HG02840 (cell line): ENCODE measurements around the gene MME.

Experiments used
- ATAC-seq: cut with Tn5 transposase; IDR thresholded peaks from one replicate; pipeline ENCODE4 v1.9.1; 2021; ENCODE audit warnings: mild to moderate bottlenecking, moderate library complexity, moderate number of reproducible peaks; ENCODE audit not compliant: unreplicated experiment, low FRiP score

MME gene

DNA sequence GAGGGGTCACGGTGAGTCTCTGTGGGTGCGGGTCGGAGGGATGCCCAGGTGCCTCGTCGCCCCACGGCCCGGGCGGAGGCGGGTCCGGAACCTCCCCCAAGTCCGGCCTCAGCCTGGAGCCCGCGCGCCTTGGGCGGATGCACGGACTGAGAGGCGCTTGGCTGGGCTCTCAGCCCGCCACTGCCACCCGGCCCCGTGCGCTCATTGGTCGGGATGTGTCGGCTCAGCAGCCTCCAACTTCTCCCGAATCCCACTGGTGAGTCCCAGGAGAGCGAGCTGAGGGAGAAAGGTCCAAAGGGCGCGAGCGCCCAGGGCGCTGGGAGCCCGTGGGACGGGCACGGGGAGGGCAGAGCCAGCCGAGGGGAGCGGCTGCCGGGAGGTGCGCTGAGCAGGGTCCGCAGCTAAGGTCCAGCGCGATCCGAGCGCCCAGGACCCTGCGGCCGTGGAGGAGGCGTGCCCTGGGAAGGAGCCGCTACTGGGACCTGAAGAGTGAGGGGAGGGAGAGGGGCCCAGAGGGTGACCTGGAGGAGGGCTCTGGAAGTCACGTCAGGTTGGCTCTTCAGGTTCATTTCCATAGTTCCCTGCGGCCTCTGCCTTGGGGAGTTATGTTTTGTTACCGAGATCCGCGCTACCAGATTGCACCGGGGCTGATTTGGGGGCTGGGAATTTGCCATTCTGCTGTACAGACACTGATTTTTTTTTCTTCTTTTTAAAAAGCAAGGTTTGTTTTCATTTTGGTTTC lies at the start of gene MME:
Gene MME, plus strand, starts transcription at position 574 of the 742 bp plus-strand sequence. CDS start 3,849 bp downstream, outside the sequence.
- no peak for ATAC-seq

DNA sequence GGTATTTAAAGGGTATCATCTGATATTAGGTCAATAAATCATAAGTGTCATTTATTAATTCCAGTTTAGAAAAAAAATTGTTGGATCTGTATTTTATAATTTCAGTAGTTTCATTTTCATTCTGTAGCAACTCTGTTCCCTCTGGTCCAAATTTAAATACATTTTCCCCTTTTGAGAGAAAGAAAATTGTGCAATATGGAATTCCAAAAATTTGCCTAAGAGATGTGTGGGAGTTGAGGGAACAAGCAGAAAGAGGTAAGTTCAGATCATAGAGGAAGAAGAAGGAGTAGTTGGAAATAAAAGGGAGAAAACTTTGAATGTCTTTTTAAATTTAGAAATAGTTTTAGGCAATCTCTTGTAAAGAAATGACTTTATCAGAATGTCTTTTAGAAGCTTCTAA lies 48.9 kb upstream of the MME start:
- no peak for ATAC-seq

DNA sequence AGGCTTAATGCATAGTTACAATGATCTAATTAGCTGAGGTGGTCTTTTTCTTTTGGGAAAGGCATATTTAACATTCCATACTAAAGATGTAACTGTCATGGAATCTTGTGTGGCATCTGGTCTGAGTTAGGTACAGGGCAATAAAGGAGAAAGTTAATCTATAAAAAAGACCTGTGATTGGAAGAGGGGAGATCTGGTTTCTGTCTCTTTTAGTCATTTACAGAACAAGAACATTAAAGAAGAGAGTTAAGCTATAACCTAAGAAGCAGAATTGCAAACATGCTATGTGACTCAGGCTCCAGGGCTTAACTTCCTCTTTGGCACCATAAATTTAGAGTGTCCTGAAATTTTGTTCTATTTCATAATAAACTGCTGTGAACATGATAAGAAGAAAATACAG lies 47.2 kb upstream of the MME start:
- no peak for ATAC-seq

DNA sequence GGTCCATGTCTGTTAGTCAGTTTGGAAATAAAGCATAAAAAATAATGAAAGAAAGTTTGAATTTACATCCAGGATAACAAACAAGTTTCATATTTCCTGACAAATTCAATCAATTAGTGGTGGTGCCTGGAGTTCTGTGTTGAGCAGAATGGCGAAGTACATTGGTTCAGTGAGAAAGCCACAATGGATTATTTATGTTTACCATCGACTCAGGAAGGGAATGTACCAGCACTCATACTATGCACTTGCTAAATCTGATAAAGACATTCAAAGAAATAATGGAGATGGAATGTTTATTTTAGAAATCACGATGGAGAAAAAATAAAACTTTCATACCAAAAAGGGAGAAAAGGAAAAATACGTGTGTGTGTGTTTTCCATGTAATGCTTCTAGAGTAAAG lies 45.3 kb upstream of the MME start:
- no peak for ATAC-seq

DNA sequence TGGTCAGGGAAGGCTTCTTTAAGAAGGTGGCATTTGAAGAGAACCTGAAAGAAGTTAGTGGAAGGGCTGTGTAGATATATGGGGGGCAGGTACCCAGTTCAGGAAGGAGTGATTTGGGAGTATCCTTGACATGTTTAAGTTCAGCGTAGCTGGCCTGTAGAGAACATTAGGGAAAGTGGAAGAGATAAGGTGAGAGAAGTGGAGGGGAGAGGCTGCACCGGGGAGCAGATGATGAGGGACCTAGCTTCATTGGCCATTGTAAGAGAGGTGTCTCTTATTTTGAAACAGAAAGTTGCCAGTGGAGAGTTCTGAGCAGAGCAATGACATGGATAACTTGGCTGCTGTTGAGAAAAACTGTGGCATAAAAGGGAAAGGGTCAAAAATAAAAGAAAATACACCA lies 44.6 kb upstream of the MME start:
- no peak for ATAC-seq

DNA sequence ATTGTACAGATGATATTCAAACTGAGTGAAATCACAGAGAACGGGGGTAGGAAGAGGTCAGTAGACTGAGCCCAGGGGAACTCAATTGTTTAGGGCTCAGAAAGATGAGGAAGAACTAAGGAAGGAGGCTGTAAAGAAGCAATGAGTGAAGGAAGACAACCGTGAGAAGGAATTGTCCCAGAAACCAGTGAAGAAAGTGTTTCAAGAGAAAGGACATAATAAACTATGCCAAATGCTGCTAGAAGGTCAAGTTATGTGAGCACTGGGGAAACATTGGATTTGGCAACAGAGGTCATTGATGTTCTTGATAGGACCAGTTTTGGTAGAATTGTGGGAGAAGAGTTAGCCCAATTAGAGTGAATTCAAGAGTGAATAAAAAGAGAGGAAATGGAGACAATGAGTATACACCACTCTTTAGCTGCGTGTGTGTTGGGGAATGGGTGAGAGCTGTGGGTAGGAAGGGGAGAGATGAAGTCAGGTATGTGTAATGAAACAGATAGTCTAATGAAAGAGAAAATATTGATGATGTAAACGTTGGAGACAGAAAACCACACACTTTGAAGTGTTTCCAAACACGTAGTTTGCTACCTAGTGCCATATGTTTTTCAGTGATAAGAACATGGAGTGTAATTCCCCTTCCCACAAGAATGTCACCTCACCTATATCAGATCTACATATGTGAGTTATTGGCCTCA lies 42.5 kb upstream of the MME start:
- no peak for ATAC-seq

DNA sequence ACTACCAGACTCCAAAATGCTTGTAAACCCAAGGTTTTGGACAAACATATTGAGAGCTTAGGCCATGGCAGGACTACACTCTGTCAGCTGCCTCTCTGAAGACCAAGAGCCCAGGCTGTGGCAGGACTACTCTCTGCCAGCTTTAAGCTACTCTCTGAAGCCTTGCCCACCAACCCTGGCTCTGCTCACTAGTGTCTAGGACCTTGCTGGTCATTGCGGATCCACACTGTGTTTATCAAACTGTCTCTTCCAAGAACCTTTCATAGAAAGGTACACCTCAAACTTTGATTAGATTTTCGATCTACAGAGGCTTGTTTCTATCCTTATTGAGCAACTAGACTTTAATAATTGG lies 41.9 kb upstream of the MME start:
- no peak for ATAC-seq

DNA sequence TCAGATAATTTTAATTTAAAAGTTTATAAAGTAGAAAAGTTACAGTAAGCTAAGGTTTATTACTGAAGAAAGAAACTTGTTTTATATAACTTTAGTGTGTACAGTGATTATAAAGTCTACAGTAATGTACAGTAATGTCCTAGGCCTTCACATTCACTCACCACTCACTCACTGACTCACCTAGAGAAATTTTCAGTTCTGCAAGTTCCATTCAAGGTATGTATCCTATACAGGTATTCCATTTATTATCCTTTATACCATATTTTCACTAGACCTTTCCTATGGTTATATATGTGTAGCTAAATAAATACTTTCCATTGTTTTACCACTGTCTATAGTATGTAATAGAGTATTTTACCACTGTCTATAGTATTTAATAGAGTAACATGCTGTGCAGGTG lies 33.2 kb upstream of the MME start:
- ATAC-seq, result no peak

DNA sequence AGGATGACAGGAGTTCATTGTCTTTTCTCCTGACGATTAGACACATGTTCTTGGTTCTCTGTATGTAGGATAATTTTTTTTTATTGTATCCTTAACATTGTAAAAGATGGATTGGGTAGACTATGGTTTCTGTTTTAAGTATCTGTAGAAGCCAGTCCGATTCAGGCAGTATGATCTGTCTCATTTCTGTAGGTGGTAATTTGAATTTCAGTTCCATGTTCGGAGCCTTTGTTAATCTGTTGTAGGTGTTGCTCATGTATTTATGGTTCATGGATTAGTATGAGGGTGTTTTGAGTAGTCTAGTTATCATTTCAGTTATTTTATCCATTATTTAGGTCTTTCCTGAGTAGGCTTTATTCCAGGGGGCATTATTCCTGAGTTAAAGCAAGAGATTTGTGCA lies 32.4 kb upstream of the MME start:
- no peak for ATAC-seq

DNA sequence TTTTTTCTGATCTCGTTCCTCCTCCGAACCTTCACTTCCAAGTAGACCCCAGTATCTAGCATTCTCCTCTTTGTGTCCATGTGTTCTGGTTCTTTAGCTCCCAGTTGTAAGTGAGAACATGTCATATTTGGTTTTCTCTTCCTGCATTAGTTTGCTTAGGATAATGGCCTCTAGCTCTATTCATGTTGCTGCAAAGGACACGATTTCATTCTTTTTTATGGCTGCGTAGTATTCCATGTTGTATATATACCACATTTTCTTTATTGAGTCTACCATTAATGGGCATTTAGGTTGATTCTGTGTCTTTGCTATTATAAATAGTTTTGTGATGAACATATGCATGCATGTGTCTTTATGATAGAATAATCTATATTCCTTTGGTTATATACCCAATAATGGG lies 30.2 kb upstream of the MME start:
- ATAC-seq, result no peak

DNA sequence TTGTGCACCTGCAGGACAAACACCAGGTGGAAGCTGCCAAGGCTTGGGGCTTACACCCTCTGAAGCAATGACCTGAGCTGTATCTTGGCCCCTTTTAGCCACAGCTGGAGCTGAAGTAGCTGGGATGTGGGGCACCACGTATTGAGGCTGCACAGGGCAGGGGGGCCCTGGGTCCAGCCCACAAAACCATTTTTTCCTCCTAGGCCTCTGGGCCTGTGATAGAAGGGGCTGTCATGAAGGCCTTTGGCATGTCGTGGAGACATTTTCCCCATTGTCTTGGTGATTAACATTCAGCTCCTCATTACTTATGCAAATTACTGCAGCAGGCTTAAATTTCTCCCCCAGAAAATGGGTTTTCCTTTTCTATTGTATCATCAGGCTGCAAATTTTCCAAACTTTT lies 27.6 kb upstream of the MME start:
- no peak for ATAC-seq

DNA sequence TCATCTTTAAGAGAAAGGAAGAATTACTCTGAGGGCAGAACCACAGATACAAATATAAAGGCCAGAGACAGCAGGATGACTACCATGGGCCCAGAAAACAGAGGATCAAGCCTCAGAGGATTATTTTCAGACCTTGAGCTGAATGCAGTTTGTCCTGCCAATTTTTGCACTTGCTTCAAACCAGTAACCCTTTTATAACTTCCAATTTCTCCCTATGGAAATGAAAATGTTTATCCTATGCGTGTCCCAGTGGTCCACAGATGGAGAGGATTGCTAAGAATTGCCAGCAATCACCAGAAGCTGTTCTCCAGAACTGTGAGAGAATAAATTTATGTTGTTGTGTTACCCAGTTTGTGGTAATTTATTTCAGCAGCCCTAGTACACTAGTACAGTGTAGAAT lies 26.4 kb upstream of the MME start:
- no peak for ATAC-seq

DNA sequence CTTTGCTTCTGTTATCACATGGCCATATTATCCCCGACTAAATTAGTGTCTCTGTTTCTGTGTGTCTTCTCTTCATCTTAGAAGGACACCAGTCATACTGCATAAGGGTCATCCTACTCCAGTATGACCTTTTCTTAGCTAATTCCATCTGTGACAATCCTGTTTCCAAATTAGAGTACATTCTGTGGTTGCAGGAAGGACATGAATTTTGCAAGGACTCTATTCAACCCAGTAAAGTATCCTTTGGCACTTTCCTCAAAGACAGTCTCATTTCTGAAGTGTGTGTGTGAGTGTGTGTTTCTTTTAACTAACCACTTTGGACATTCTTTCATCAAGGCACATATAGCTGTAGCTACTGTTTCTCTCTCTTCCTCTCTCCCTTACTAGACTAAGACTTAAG lies 15.2 kb upstream of the MME start:
- ATAC-seq, result no peak

DNA sequence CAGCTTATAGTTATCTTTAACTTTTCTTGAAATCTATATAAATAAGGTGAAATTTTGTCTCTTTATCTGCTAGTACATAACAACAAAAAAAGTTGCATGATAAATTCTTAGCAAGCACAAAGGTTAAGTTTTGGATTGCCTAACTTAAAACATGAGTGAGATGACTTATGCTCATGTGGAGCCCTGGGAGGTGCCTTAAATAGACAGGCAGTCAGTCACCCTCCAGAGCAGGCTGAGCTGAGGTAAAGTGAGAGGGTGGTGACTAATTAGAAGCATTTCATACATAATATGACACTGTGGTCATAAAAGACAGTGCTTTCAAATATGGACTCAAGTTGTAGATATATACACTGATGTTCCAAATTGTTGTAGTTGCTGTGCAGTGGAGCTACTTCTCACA lies 14.6 kb upstream of the MME start:
- ATAC-seq, result no peak

DNA sequence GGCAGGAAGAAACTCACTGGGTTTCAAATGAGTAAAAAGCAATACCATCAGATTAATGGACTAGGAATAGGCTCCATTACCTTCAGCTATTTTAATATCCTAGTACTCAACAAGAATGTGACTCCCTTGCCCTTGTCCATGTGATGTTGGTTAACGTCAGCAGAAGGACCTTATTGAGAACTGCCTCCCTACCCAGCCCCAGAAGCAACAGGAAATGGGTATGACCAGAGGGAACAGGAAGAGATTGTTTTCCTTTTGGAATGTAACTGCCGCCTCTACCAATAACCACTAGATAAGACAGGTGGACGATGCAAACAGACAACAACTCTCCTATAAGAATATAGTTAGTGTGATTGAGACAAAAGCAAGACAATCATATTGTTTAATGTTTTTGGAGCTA lies 10.4 kb upstream of the MME start:
- ATAC-seq, result no peak

DNA sequence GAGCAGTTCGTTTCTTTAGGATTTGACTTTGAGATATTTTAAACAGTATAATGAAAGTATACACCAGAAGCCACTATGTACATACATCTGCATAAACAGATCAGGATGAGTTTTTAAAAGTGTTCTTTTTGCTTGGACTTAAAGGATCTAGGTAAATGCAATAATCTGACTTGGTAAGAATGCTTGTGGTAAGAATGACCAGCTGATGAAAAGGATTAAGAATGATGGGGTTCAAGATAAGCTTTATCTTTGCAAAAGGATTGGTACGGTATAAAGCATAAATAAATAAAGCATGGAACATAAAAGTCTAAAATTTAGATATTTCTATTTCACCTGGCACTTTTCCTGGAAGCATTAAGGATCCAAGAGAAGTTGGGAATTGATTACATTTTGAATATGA lies 9.8 kb upstream of the MME start:
- ATAC-seq, result no peak

DNA sequence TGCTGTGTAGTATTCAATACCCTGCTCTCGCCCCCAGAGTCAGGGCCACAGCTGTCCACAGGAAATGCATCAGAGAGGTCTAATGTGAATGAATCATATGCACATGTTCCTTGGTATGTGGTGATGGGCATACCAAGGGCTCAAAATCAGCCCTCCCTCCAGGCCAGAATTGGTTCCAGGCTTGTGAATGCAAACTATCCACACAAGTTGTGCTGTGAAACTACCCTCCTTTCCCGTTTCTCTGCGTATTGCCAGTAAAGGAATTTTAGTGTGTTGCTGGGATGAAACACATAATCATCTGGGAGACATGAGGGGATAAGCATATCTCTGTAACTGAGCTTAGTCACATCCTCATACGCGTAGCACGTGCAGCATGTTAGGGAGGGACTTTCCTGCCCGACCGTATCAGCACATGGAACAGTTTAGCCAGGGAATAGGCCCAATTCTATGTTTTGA lies 9.2 kb upstream of the MME start:
- no peak for ATAC-seq

DNA sequence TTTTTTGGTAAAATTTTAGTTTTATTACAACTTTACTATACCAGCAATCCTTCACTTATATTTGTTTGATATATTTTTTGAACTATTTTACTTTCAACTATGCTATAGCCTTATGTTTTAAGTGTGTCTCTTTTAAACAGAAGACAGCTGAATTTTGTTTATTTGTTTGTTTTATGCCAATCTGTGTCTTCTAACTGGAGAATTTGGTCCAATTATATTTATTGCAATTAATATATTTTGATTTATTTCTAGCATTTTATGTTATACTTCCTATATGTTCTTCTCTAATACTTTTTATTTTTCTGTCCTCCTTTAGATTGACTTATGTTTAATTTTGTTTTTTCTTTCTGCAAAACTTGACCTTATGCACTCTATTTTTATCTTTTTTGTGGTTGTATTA lies 4.9 kb upstream of the MME start:
- ATAC-seq, result no peak

DNA sequence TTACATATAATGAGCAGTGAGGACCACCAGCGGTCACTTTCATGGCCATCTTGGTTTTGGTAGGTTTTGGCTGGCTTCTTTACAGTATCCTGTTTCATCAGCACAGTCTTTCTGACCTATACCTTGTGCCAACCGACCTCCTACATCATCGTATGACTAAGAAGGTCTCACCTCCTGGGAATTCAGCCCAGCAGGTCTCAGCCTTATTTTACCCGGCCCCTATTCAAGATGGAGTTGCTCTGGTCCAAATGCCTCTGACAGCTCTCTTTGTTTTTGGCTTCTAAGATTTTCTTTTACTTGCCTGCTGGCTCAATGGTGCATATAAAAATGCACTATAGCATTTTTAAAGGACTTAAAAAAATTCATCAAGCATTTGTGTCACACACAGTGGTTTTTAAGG lies 3.2 kb upstream of the MME start:
- ATAC-seq, result no peak

DNA sequence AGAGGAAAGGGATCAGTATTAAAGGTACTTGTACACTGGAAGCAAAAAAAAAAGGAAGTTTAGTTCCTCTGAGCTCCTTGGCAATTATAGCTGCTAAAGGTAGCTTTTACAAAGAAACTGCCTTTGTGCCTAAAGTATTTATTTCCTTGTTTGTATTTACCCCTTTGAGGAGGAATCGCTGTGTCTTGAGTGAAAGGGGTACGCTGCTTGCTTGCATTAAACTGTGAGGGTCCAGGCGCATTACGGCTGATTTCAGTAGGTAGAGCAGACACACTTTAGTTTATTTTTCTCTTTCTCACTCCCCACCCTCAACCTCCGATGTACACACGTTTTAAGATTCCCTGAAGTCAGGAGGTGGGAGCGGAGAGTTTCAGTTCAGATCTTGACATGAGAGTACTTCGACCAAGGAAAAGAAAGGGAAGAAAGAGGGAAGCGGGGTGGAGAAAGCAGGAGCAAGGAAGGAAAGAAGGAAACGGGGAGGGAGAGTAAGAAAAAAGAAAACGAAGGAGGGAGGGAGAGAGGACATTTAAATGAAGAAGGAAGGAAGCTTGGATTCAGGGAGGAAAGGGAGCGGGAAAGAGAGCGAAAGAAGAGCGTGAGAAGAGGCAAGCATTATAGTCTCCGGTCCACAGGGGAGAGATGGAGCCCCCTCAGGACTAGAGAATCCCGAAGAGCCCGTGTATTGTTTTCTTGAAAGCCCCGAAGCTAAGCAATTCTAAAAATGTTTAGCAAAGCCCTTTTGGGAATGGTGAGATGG lies 1.2 kb upstream of the MME start:
- ATAC-seq, result no peak

DNA sequence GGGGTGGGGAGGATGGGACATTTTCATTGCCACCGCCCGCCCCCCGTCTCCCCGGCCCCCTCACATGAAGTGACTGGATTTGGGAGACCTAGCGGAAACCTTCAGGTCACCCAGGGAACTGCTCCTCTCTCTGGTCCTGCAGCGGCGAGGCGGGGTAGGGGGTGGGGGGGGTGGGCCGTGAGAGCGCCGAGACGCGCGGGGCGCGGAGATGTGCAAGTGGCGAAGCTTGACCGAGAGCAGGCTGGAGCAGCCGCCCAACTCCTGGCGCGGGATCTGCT lies 712 bp upstream of the MME start:
- ATAC-seq, result no peak

DNA sequence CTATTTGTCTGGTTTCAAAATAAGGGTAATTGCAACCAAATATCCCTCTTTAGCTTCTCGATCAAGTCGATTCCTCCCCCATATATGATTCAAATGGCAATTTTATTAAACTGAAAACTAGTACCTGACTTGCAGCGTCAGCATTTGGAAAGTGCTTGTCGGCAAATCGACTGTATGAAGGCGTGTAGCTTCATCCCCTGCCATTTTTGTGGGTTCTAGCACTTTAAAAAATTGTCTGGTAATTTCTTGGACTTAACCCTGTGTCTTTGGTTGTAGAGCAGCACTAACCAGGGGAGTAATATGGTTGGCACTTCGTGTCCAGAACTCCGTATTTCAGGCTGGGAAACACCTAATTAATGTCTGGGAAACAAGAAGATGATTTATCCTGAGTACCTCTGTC lies 573 bp downstream of the MME start:
- ATAC-seq, result no peak
